Neural progenitor cell (in vitro differentiated cells): ENCODE results near the gene ARL17B. TPM values are rescaled to one million over a fixed set of nuclear protein-coding genes. Genes with fewer than 3 reads are reported as not detected.
"Not testable (repeated sequence)": the region's sequence is repeated elsewhere in the genome, so short reads cannot be mapped to it uniquely, and the experiment has no call there.

ENCODE experiments used
- DNase-seq: peaks from one replicate; pipeline ENCODE4 v3.0.0-alpha.2; 2016; ENCODE audit warnings: low spot score
- H2AFZ ChIP-seq: fragments of 200-600 bp; sonication (generic); replicated peaks from 2 replicates; pipeline ENCODE4 v1.6.1; 2016; ENCODE audit warnings: antibody characterized with exemption
- H3F3A ChIP-seq: fragments of 200-600 bp; sonication (generic); 2 replicates; pipeline ENCODE4 v1.6.1; 2016; ENCODE audit warnings: antibody characterized with exemption, low read depth
- H3K27ac ChIP-seq: fragments of 200-600 bp; sonication (generic); 2 replicates; pipeline ENCODE4 v1.5.1; 2016; ENCODE audit warnings: mild to moderate bottlenecking
- H3K27me3 ChIP-seq: fragments of 200-600 bp; sonication (generic); 2 replicates; pipeline ENCODE4 v1.6.1; 2016; ENCODE audit warnings: mild to moderate bottlenecking, moderate library complexity
- H3K36me3 ChIP-seq: fragments of 200-600 bp; sonication (generic); 2 replicates; pipeline ENCODE4 v1.5.1; 2016
- H3K4me1 ChIP-seq: fragments of 200-600 bp; sonication (generic); 2 replicates; pipeline ENCODE4 v1.6.1; 2016; ENCODE audit warnings: mixed run types
- H3K4me2 ChIP-seq: fragments of 200-600 bp; sonication (generic); 2 replicates; pipeline ENCODE4 v1.6.1; 2016
- H3K4me3 ChIP-seq: fragments of 200-600 bp; sonication (generic); 2 replicates; pipeline ENCODE4 v1.5.1; 2016
- H3K79me2 ChIP-seq: fragments of 200-600 bp; sonication (generic); 2 replicates; pipeline ENCODE4 v1.6.1; 2016; ENCODE audit warnings: low read depth
- H3K9ac ChIP-seq: fragments of 200-600 bp; sonication (generic); 2 replicates; pipeline ENCODE4 v1.6.1; 2016
- H3K9me3 ChIP-seq: fragments of 200-600 bp; sonication (generic); 2 replicates; pipeline ENCODE4 v1.5.1; 2016; ENCODE audit warnings: low read depth
- H4K20me1 ChIP-seq: fragments of 200-600 bp; sonication (generic); 2 replicates; pipeline ENCODE4 v1.6.1; 2016; ENCODE audit warnings: low read depth
- H3K27ac Mint-ChIP-seq: 3 replicates; pipeline ENCODE4 v1.8.0; 2021; ENCODE audit warnings: mixed read lengths
- H3K27me3 Mint-ChIP-seq: 2 replicates; pipeline ENCODE4 v1.8.0; 2022; ENCODE audit warnings: low read depth, mild to moderate bottlenecking, inconsistent platforms, moderate library complexity, mixed read lengths; ENCODE audit not compliant: insufficient read depth
- H3K36me3 Mint-ChIP-seq: 3 replicates; pipeline ENCODE4 v1.8.0; 2021; ENCODE audit warnings: mixed read lengths
- H3K4me1 Mint-ChIP-seq: 3 replicates; pipeline ENCODE4 v1.8.0; 2021; ENCODE audit warnings: mixed read lengths
- H3K4me3 Mint-ChIP-seq: 3 replicates; pipeline ENCODE4 v1.8.0; 2021; ENCODE audit warnings: mild to moderate bottlenecking, moderate library complexity, mixed read lengths
- H3K9me3 Mint-ChIP-seq: 3 replicates; pipeline ENCODE4 v1.8.0; 2020; ENCODE audit warnings: mixed read lengths
- total RNA-seq: library from RNA; depleted of rRNA; stranded (reverse); fragments of >200 nt; gene quantifications from 2 replicates; pipeline ENCODE4 v1.2.3, GENCODE V29; 2015; ENCODE audit warnings: low replicate concordance

The ARL17B gene
- 7.1 and 22.4 TPM in 2 replicates for total RNA-seq

DNA sequence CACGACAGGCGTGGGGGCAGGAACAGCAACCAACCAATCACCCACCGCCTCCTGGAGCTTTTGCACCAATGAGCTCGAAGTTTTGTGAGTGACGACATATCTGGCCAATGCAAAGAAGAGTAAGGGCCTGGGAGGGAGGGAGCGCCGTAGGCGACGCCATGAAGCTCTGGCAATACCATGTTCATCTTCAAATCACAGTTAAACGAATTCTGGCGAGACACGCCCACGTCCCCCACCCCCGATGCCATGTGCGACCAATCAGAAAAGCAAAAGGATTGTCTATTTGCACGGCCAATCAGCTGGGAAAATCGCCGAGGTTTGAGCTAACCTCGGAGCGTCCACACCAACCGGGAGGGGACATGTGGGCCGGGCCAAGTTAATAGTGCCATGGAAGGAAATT, at the start of gene ARL17B:
Gene ARL17B (minus strand): TSS at position 12 of the 400 bp plus-strand sequence. CDS start 3,369 bp downstream, outside the sequence.
- not testable (repeated sequence) for H3K36me3 Mint-ChIP-seq, DNase-seq, H3K4me2 ChIP-seq, H3F3A ChIP-seq, H3K27me3 Mint-ChIP-seq, H3K36me3 ChIP-seq, H3K27ac ChIP-seq, H3K9me3 Mint-ChIP-seq, H3K27ac Mint-ChIP-seq, H4K20me1 ChIP-seq, H3K27me3 ChIP-seq, H3K4me1 ChIP-seq, H3K4me3 Mint-ChIP-seq, H2AFZ ChIP-seq, H3K9ac ChIP-seq, H3K4me3 ChIP-seq, H3K9me3 ChIP-seq, H3K79me2 ChIP-seq, H3K4me1 Mint-ChIP-seq

DNA sequence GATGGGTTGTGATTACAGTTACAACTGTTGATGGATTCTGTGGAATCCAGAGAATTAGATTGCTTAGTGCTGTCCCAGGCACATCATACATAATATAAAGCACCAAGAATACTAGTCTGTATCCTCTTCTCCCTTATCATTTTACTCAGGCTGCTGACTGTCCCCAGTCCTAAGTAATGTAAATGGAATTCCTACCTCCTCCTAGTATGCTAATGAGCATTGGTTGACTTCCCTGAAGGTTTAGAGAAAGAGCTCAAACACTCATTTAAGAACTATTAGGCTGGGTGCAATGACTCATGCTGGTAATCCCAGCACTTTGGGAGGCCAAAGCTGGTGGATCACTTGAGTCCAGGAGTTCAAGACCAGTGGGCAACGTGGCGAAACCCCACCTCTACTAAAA, 48.3 kb upstream of the ARL17B start:
- H3K4me2 ChIP-seq, H4K20me1 ChIP-seq, H3K9me3 Mint-ChIP-seq, H3K4me1 ChIP-seq, H3K36me3 Mint-ChIP-seq, H3K27ac Mint-ChIP-seq, H3K79me2 ChIP-seq, H3K27me3 ChIP-seq, H2AFZ ChIP-seq, H3K4me3 ChIP-seq, H3K9ac ChIP-seq, H3K36me3 ChIP-seq, H3K4me1 Mint-ChIP-seq, DNase-seq, H3K27ac ChIP-seq, H3F3A ChIP-seq, H3K4me3 Mint-ChIP-seq, H3K27me3 Mint-ChIP-seq, H3K9me3 ChIP-seq: not testable (repeated sequence)

DNA sequence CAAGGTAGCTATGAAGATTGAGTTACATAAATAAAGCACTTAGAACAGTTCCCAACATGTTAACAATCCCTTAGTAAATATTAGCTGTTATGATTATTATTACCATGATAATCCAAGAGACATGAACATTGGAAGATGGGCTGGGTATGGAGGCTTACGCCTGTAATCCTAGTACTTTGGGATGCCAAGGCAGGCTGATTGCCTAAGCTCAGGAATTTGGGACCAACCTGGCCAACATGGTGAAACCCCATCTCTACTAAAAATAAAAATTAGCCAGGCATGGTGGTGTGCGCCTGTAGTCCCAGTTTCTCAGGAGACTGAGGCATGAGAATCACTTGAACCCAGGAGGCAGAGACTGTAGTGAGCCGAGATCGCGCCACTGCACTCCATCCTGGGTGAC, 45.6 kb upstream of the ARL17B start:
- not testable (repeated sequence) for H3K4me3 Mint-ChIP-seq, H3K4me2 ChIP-seq, H3K27me3 ChIP-seq, H3K9me3 Mint-ChIP-seq, H3K36me3 ChIP-seq, DNase-seq, H3K36me3 Mint-ChIP-seq, H3K4me3 ChIP-seq, H3K79me2 ChIP-seq, H4K20me1 ChIP-seq, H3K9ac ChIP-seq, H3K27ac ChIP-seq, H3K27ac Mint-ChIP-seq, H2AFZ ChIP-seq, H3F3A ChIP-seq, H3K4me1 ChIP-seq, H3K4me1 Mint-ChIP-seq, H3K27me3 Mint-ChIP-seq, H3K9me3 ChIP-seq

DNA sequence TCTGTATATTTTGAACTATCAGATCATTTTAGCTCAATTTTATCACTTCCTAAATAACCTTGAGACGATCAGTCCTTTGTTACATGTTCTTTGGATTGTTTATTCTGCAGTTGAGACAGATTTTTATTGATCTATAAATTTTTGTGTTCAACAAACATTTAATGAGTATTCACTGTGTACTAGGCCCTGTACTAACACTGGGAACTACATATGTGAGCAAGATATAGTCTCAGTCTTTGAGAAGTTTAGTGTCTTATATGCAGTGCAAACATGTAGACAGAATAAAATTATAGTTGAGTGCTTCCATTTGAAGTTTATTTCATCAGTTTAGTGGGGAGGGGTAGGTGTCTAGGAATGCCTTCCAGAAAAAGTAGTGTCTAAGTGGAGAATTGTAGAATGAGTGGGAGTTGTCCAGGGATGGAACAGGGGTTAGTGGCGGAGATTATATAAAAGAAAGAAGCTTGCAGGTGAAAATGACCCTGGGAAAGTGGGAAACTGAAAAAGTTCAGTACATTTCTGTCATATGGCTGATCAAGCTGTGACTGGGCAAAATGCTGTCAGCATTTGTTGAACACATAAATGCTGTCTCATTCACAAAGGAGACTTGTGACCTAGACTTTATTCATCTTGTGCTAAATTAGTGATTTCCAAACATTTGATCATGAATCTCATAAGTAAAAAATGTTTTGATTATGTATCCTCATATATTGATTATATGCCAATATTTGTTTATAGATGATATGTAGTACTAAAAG, 39.6 kb upstream of the ARL17B start:
- not testable (repeated sequence) for DNase-seq, H4K20me1 ChIP-seq, H3K9ac ChIP-seq, H3K27me3 Mint-ChIP-seq, H3K36me3 ChIP-seq, H3K27ac Mint-ChIP-seq, H3F3A ChIP-seq, H3K9me3 ChIP-seq, H3K27me3 ChIP-seq, H3K27ac ChIP-seq, H3K4me3 ChIP-seq, H3K36me3 Mint-ChIP-seq, H3K4me1 Mint-ChIP-seq, H3K9me3 Mint-ChIP-seq, H3K4me1 ChIP-seq, H3K4me3 Mint-ChIP-seq, H3K79me2 ChIP-seq, H2AFZ ChIP-seq, H3K4me2 ChIP-seq

DNA sequence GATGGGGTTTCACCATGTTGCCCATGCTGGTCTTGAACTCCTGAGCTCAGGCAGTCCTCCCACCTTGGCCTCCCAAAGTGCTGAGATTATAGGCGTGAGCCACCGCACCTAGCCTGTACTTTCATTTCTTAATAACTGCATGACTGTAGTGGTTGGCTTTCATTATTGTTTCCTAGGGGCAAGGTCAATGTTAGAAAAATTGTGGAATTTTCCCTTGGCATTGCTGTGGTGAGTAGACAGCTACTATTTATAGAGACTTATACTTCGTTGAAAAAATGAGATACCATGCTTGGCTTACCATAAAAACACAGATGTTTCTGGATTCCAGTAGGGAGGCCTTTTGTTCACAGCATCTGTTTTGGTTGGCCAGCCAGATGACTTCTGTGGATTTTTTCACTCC, 39.0 kb upstream of the ARL17B start:
- not testable (repeated sequence) for H3K4me1 Mint-ChIP-seq, H3K27ac ChIP-seq, H3K9ac ChIP-seq, H3K4me2 ChIP-seq, H4K20me1 ChIP-seq, H3K36me3 ChIP-seq, H2AFZ ChIP-seq, H3K27ac Mint-ChIP-seq, H3K79me2 ChIP-seq, H3K9me3 Mint-ChIP-seq, H3F3A ChIP-seq, H3K27me3 Mint-ChIP-seq, H3K4me3 Mint-ChIP-seq, H3K27me3 ChIP-seq, DNase-seq, H3K4me1 ChIP-seq, H3K9me3 ChIP-seq, H3K4me3 ChIP-seq, H3K36me3 Mint-ChIP-seq

DNA sequence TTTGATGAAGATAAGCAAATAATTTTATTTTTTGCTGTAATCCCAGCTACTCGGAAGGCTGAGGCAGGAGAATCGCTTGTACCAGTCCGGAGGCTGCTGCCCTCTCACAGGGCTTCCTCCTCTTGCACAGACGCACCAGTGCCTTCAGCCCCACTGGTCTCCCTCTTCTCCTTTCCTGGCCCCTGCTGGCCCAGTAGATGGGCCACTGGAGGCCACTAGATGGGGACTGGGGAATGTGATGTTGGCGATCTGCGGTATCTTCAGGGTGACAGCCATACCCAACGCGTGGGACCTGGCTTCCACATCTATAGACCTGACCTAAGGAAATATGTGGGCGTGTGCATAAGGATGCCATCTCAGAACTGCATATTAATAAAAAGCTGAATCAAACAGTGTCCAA, 38.4 kb upstream of the ARL17B start:
- H4K20me1 ChIP-seq, H3K4me3 Mint-ChIP-seq, H3K79me2 ChIP-seq, H3F3A ChIP-seq, H3K27me3 Mint-ChIP-seq, H3K36me3 Mint-ChIP-seq, H3K27ac ChIP-seq, H3K4me1 ChIP-seq, H3K27ac Mint-ChIP-seq, H3K9me3 ChIP-seq, H3K9me3 Mint-ChIP-seq, H3K4me1 Mint-ChIP-seq, DNase-seq, H3K27me3 ChIP-seq, H3K4me2 ChIP-seq, H3K36me3 ChIP-seq, H3K4me3 ChIP-seq, H3K9ac ChIP-seq, H2AFZ ChIP-seq: not testable (repeated sequence)

DNA sequence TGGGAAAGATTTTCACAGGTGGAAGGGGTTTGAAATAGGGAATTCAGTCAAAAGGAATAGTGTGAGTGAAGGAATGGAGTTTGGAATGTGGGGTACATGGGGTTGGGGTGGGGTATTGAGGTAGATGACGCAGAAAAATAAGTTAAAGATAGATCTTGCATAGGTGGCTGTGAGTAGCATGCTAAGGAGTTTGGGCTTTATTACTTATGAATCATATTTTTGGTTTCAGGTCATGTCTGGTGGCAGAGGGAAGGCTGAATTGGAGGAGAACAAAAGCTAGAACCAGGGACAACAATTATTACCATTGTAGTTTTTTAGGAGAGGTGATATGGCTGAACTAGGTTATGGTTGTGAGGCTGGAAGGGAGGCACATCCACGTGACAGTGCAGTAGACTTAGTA, 34.7 kb upstream of the ARL17B start:
- H2AFZ ChIP-seq, H3K27ac ChIP-seq, H3K36me3 Mint-ChIP-seq, H3K9ac ChIP-seq, H3K27me3 Mint-ChIP-seq, H3K27me3 ChIP-seq, H3F3A ChIP-seq, DNase-seq, H3K4me2 ChIP-seq, H3K27ac Mint-ChIP-seq, H4K20me1 ChIP-seq, H3K4me1 ChIP-seq, H3K9me3 Mint-ChIP-seq, H3K4me3 ChIP-seq, H3K79me2 ChIP-seq, H3K4me1 Mint-ChIP-seq, H3K4me3 Mint-ChIP-seq, H3K9me3 ChIP-seq, H3K36me3 ChIP-seq: not testable (repeated sequence)

DNA sequence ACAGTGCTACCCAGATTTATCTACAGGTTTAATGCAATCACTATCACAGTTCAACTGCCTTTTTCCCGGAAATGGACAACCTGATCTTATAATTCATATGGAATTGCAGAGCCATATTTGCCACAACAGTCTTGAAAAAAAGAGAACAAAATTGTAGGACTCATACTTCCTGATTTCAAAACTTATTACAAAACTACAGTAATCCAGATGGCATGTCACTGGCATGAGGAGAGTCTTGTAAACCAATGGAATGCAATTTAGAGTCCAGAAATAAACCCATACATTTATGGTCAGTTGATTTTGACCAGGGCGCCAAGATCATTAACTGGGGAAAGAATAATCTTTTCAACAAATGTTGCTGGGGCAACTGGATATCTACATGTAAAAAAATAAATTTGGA, 32.1 kb upstream of the ARL17B start:
- H3K4me1 Mint-ChIP-seq, H3K4me1 ChIP-seq, H3K27ac ChIP-seq, H3K4me2 ChIP-seq, H3K27me3 Mint-ChIP-seq, H3K79me2 ChIP-seq, H4K20me1 ChIP-seq, DNase-seq, H3F3A ChIP-seq, H3K9ac ChIP-seq, H3K27me3 ChIP-seq, H3K9me3 ChIP-seq, H3K9me3 Mint-ChIP-seq, H3K36me3 ChIP-seq, H3K4me3 Mint-ChIP-seq, H2AFZ ChIP-seq, H3K36me3 Mint-ChIP-seq, H3K27ac Mint-ChIP-seq, H3K4me3 ChIP-seq: not testable (repeated sequence)
